ENCODE results near the gene CHRDL2. TPM values are rescaled to one million over a fixed set of nuclear protein-coding genes. Genes with fewer than 3 reads are reported as not detected.

The CHRDL2 gene
- total RNA-seq, 3 donors from 2014 or later, result 4.2 TPM; not detected in 2

DNA sequence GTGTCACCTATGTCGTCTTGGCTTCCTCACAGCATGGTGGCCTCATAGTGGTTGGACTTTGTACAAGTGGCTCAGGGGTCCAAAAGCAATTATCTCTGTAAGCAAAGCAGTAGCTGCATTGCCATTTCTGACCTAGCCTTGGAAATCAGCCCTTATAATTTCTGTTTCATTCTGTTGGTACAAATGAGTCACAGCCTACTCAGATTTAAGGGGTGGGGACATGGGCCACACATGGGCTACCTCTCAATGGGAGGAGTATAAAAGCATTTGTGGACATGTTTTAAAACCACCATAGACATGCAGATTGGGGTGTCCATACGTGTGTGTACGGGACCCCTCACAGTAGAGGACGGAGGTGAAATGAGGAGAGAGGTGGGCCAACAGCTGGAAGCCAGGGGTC, 41.6 kb downstream of the CHRDL2 start:
- H3K4me1 ChIP-seq, result peaks cover 0 to 6% of the 10 kb centered on the region in 2 donors
- H3K4me3 ChIP-seq, result no peak overlapping the region
- no peak for DNase-seq (ENCODE audit: low spot score in 2 of 2)
- H3K27ac ChIP-seq, result no peak overlapping the region
- no peak for TF ChIP-seq POLR2A (IDR thresholded peaks at IDR 0.05)
- TF ChIP-seq, protein P1, sequence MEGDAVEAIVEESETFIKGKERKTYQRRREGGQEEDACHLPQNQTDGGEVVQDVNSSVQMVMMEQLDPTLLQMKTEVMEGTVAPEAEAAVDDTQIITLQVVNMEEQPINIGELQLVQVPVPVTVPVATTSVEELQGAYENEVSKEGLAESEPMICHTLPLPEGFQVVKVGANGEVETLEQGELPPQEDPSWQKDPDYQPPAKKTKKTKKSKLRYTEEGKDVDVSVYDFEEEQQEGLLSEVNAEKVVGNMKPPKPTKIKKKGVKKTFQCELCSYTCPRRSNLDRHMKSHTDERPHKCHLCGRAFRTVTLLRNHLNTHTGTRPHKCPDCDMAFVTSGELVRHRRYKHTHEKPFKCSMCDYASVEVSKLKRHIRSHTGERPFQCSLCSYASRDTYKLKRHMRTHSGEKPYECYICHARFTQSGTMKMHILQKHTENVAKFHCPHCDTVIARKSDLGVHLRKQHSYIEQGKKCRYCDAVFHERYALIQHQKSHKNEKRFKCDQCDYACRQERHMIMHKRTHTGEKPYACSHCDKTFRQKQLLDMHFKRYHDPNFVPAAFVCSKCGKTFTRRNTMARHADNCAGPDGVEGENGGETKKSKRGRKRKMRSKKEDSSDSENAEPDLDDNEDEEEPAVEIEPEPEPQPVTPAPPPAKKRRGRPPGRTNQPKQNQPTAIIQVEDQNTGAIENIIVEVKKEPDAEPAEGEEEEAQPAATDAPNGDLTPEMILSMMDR (IDR thresholded peaks at IDR 0.05), result no peak
- H3K9me3 ChIP-seq, result no peaks in the 10 kb centered on the region
- peaks cover 0 to 3% of the 10 kb centered on the region in 2 donors for H3K27me3 ChIP-seq
- H3K36me3 ChIP-seq, result no peaks in the 10 kb centered on the region
- intact Hi-C loops (cut with DNase I; ENCODE audit: low total_unique reads), result no loop called here

DNA sequence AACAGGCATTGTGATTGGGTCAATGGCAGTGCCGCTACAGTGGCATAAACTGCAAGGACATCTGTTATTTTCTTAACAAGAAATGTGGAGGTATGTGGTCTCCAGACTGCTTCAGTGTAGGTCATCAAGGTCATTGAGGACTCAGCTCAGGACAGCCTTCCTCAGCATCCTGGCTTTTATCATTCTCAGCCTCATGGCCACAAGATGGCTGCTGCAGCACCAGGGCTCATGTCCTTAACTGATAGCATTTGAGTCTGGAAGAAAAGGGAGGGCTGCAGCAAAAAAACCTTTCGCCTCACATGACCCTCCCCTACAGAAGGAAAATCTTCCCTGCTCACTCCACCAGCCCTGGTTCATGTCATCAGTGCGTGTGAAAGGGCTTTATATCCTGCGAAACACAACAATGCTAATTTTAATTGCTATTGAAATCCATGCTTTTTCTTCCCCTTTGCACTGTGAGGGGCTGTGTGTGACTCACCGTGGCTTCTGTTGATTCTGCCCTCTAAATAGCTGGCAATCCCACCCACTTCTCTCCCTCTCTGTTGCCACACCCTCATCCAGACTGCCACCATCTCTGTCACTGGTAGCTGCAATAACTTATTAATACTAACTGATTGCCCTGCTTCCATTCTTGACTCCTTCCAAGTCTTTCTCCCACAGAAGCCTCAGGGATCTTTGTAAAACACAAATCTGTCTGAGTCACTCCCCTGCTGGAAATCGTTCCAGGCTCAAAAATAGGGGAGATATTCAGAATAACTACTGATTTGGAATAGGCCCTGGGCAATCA, 43.8 kb downstream of the CHRDL2 start:
- no peaks in the 10 kb centered on the region for H3K4me1 ChIP-seq
- H3K36me3 ChIP-seq, result no peaks in the 10 kb centered on the region
- intact Hi-C loops (cut with DNase I; ENCODE audit: low total_unique reads), result no loop called here
- H3K4me3 ChIP-seq, result no peak overlapping the region
- TF ChIP-seq, protein P1 (IDR thresholded peaks at IDR 0.05), result no peak
- TF ChIP-seq POLR2A (IDR thresholded peaks at IDR 0.05), result no peak
- TF ChIP-seq POLR2AphosphoS5 (IDR thresholded peaks at IDR 0.05), result no peak
- no peaks in the 10 kb centered on the region for H3K9me3 ChIP-seq
- H3K27ac ChIP-seq, result peak overlapping the region in 1 of 2 donors; percentile 48
- DNase-seq (ENCODE audit: low spot score in 2 of 2), result no peak
- no peaks in the 10 kb centered on the region for H3K27me3 ChIP-seq

DNA sequence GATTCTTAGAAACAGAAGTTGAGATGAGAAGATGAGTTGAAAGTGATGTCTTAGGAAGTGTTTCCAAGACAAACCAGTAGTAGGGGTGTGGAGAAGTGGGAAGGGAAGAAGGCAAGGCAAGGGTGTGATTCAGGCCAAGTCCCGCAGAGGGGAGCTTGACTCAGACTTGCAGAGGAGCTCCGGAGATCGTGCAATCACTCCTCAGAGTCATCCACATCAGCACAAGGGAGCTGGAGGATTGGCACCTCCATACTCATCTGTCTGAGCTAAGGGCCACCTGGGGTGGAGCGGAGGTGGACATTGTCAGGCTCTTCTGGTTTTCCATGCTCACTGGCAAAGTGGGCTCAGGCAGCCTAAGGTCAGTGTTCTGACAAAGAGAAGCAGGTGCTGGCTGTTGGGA, 44.4 kb downstream of the CHRDL2 start:
- DNase-seq (ENCODE audit: low spot score in 2 of 2), result no peak
- H3K27me3 ChIP-seq, result no peaks in the 10 kb centered on the region
- no peaks in the 10 kb centered on the region for H3K36me3 ChIP-seq
- H3K9me3 ChIP-seq, result no peaks in the 10 kb centered on the region
- H3K4me1 ChIP-seq, result peaks cover 0 to 6% of the 10 kb centered on the region in 2 donors
- TF ChIP-seq POLR2A (IDR thresholded peaks at IDR 0.05), result no peak
- TF ChIP-seq, protein P1 (IDR thresholded peaks at IDR 0.05), result no peak
- TF ChIP-seq POLR2AphosphoS5 (IDR thresholded peaks at IDR 0.05), result no peak
- intact Hi-C loops (cut with DNase I; ENCODE audit: low total_unique reads), result no loop called here
- peak overlapping the region in 1 of 2 donors; percentile 7 for H3K27ac ChIP-seq
- no peak overlapping the region for H3K4me3 ChIP-seq

DNA sequence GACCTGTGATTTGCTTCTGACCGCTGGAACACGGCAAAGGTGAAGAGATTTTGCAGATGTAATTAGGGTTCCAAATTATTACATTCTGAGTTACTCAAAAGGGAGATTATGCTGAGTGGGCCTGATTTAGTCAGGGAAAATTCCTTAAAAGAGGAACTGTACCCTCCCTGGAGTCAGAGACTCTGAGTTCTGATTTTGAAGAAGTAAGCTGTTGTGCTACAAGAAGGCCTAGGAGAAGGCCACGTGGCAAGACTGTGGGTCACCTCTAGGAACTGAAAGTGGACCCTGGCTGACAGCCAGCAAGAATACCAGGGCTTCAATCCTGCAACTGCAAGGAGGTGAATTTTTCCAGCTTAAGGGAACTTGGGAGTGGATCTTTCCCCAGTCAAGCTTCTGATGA, 45.3 kb downstream of the CHRDL2 start:
- Histone ChIP-seq H3K4me1 (peaks cover 0 to 13% of the 10 kb centered on the region in 2 donors), H3K36me3 (no peaks in the 10 kb centered on the region), H3K27ac (no peak overlapping the region), H3K9me3 (no peaks in the 10 kb centered on the region), H3K27me3 (no peaks in the 10 kb centered on the region), H3K4me3 (no peak overlapping the region)
- intact Hi-C loops (cut with DNase I; ENCODE audit: low total_unique reads), result no loop called here
- no peak for TF ChIP-seq POLR2A (IDR thresholded peaks at IDR 0.05)
- no peak for TF ChIP-seq POLR2AphosphoS5 (IDR thresholded peaks at IDR 0.05)
- TF ChIP-seq, protein P1 (IDR thresholded peaks at IDR 0.05), result no peak
- no peak for DNase-seq (ENCODE audit: low spot score in 2 of 2)

DNA sequence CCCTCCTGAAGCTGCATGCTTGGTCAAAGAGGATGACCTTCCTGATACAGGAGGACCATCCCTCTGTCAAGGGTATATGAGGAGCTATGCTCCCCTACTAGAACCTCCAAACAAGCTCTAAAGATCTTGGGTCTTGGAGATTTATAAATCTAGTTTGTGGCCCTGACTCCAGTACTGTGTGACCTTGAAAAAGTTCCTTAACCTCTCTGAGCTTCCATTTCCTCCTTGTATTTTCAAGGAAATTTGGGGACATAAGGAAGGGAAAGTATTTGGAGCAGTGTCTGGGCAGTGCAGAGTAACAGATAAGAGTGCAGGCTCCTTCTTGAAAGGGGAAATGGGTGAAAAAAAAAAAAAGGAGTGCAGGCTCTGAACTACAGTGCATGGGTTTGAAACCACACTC, 45.9 kb downstream of the CHRDL2 start:
- Histone ChIP-seq H3K9me3 (no peaks in the 10 kb centered on the region), H3K36me3 (no peaks in the 10 kb centered on the region), H3K4me1 (peaks cover 0 to 13% of the 10 kb centered on the region in 2 donors), H3K27ac (no peak overlapping the region), H3K27me3 (no peaks in the 10 kb centered on the region), H3K4me3 (no peak overlapping the region)
- DNase-seq (ENCODE audit: low spot score in 2 of 2), result no peak
- intact Hi-C loops (cut with DNase I; ENCODE audit: low total_unique reads), result no loop called here
- TF ChIP-seq, protein P1 (IDR thresholded peaks at IDR 0.05), result no peak
- TF ChIP-seq POLR2A (IDR thresholded peaks at IDR 0.05) (no peak), POLR2AphosphoS5 (IDR thresholded peaks at IDR 0.05) (no peak)

Measured in breast epithelium (tissue), 4 donors.